Subcutaneous adipose tissue (tissue), 4 donors: ENCODE data around the gene TTLL10. TPM values are rescaled to one million over a fixed set of nuclear protein-coding genes. Genes with fewer than 3 reads are reported as not detected.

Experiments used
- CTCF ChIP-seq: fragments of 450-650 bp; IDR thresholded peaks from one replicate; pipeline ENCODE4 v1.5.1; 2016; ENCODE audit warnings: low read depth, mild to moderate bottlenecking, control low read depth, antibody characterized with exemption, moderate library complexity
- total RNA-seq, 4 donors: library from RNA; depleted of rRNA; stranded (reverse); fragments of >200 nt; gene quantifications; one replicate each; pipeline ENCODE4 v1.1.0, GENCODE V29; 2016

The TTLL10 gene
- total RNA-seq, 4 donors from 2014 or later, result 0.19 TPM; not detected in 3

- TF ChIP-seq CTCF, result no peak
Observed at GRCh38 chr1:1197551-1198422, 24.1 kb downstream of the TTLL10 start.

GRCh38 chr1:1198423-1199140, 24.9 kb downstream of the TTLL10 start:
- no peak for TF ChIP-seq CTCF

GRCh38 chr1:1199141-1199960, 25.7 kb downstream of the TTLL10 start:
- no peak for TF ChIP-seq CTCF

GRCh38 chr1:1199961-1200875, 26.5 kb downstream of the TTLL10 start:
- no peak for TF ChIP-seq CTCF

GRCh38 chr1:1200876-1201810, 27.5 kb downstream of the TTLL10 start:
- TF ChIP-seq CTCF, result no peak
